HFFc6 (cell line): ENCODE data around the gene EFHC1. TPM values are rescaled to one million over a fixed set of nuclear protein-coding genes. Genes with fewer than 3 reads are reported as not detected.

Experiments used
- DNase-seq: peaks from one replicate; pipeline ENCODE4 v3.0.0-alpha.2; 2018
- H3K27ac Mint-ChIP-seq: 2 replicates; pipeline ENCODE4 v1.8.0; 2020; ENCODE audit warnings: mild to moderate bottlenecking, mixed read lengths
- H3K27me3 Mint-ChIP-seq: 2 replicates; pipeline ENCODE4 v1.8.0; 2021; ENCODE audit warnings: mild to moderate bottlenecking, moderate library complexity, mixed read lengths; ENCODE audit not compliant: insufficient read depth
- H3K36me3 Mint-ChIP-seq: 2 replicates; pipeline ENCODE4 v1.8.0; 2021; ENCODE audit warnings: low read depth, mixed read lengths
- H3K4me1 Mint-ChIP-seq: 2 replicates; pipeline ENCODE4 v1.8.0; 2020; ENCODE audit warnings: low read depth, mixed read lengths
- H3K4me3 Mint-ChIP-seq: 2 replicates; pipeline ENCODE4 v1.8.0; 2020; ENCODE audit warnings: mild to moderate bottlenecking, moderate library complexity, mixed read lengths
- H3K9me3 Mint-ChIP-seq: 2 replicates; pipeline ENCODE4 v1.8.0; 2020; ENCODE audit warnings: mild to moderate bottlenecking, mixed read lengths
- total RNA-seq, 6 experiments: library from RNA; stranded (reverse); fragmentation: NEBNext Ultra II Directional; extraction: Animal tissue kit (Norgen Biotek cat#: 25700); gene quantifications; 2 replicates in 1 of 6; 3 replicates in 5 of 6; pipeline ENCODE4 v1.2.3, GENCODE V29; 2021
- TF ChIP-seq, protein P1 (sequence below): fragments of 200-600 bp; sonication (generic); IDR thresholded peaks from 2 replicates; pipeline ENCODE4 v1.5.0; 2021; ENCODE audit warnings: antibody characterized with exemption, mild to moderate bottlenecking

The EFHC1 gene
- total RNA-seq, 6 experiments from 2014 or later: 10.0 to 17.3 (median 13.8) TPM

DNA sequence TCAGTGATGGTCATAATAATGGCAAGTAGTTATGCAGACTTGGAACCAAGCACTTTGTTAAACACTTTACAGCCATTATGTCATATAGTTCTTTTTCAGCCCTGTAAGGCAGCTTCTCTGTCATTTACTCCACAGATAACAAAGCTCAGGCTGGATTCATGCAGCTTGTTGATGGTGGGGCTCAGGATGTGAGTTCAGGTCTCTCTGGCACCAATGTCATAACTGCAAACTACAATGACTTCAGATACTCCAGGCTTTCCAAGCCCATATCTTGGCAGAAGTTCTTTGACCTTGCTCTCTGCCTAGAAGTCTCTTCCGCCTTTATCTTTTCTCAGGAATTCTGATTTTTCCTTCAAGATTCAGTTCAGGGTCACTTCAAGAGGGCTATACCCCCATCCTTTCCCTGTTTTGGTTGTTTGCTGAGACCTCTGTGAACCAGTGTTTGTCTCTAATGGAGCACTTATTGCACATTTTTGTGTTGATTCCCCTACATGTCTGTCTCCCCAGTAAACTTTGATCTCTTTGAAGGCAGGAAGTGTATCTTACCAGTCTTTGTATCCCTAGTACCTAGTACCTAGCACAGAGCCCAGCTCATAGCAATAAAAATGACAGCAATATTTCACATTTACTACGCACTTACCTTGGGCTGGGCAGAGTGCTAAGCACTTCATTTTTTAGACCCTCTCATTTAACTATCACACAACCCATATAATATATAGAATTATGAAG, 19.7 kb upstream of the EFHC1 start:
- TF ChIP-seq, protein P1, sequence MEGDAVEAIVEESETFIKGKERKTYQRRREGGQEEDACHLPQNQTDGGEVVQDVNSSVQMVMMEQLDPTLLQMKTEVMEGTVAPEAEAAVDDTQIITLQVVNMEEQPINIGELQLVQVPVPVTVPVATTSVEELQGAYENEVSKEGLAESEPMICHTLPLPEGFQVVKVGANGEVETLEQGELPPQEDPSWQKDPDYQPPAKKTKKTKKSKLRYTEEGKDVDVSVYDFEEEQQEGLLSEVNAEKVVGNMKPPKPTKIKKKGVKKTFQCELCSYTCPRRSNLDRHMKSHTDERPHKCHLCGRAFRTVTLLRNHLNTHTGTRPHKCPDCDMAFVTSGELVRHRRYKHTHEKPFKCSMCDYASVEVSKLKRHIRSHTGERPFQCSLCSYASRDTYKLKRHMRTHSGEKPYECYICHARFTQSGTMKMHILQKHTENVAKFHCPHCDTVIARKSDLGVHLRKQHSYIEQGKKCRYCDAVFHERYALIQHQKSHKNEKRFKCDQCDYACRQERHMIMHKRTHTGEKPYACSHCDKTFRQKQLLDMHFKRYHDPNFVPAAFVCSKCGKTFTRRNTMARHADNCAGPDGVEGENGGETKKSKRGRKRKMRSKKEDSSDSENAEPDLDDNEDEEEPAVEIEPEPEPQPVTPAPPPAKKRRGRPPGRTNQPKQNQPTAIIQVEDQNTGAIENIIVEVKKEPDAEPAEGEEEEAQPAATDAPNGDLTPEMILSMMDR: no peak
- Mint-ChIP-seq H3K27me3 (no peaks in the 10 kb centered on the region; the same call in 1 of the 2 replicates), H3K36me3 (no peaks in the 10 kb centered on the region), H3K4me1 (peaks cover 26% of the 10 kb centered on the region), H3K4me3 (no peak overlapping the region), H3K9me3 (no peaks in the 10 kb centered on the region), H3K27ac (0 out of 2 replicates have a peak overlapping the region, but pooled peaks have one; percentile 27)
- DNase-seq: no peak

DNA sequence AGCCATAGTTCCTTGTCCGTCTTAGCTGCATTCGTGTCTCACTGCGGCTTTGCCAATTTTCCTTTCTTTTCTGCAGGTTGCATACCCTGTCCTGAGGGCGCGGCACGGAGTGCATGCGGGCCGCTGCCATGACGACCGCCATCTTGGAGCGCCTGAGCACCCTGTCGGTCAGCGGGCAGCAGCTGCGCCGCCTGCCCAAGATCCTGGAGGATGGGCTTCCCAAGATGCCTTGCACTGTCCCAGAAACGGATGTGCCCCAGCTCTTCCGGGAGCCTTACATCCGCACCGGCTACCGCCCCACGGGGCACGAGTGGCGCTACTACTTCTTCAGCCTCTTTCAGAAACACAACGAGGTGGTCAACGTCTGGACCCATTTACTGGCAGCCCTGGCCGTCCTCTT, 17.1 kb upstream of the EFHC1 start:
- Mint-ChIP-seq H3K4me3 (no peak overlapping the region), H3K9me3 (no peaks in the 10 kb centered on the region), H3K4me1 (peaks cover 14% of the 10 kb centered on the region), H3K27me3 (no peaks in the 10 kb centered on the region; the same call in 1 of the 2 replicates), H3K36me3 (no peaks in the 10 kb centered on the region), H3K27ac (no peak overlapping the region)
- TF ChIP-seq, protein P1: no peak
- DNase-seq: no peak

DNA sequence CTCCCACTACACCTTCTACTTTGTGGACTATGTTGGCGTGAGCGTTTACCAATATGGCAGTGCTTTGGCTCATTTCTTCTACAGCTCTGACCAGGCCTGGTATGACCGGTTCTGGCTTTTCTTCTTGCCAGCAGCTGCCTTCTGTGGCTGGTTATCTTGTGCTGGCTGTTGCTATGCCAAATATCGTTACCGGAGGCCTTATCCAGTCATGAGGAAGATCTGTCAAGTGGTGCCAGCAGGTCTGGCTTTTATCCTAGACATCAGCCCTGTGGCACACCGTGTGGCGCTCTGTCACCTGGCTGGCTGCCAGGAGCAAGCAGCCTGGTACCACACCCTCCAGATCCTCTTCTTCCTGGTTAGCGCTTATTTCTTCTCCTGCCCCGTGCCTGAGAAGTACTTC, 16.5 kb upstream of the EFHC1 start:
- no peak overlapping the region for H3K27ac Mint-ChIP-seq
- H3K36me3 Mint-ChIP-seq: no peaks in the 10 kb centered on the region
- H3K9me3 Mint-ChIP-seq: no peaks in the 10 kb centered on the region
- peaks cover 14% of the 10 kb centered on the region for H3K4me1 Mint-ChIP-seq
- DNase-seq: no peak
- H3K27me3 Mint-ChIP-seq: no peaks in the 10 kb centered on the region; the same call in 1 of the 2 replicates
- TF ChIP-seq, protein P1: no peak
- H3K4me3 Mint-ChIP-seq: no peak overlapping the region

DNA sequence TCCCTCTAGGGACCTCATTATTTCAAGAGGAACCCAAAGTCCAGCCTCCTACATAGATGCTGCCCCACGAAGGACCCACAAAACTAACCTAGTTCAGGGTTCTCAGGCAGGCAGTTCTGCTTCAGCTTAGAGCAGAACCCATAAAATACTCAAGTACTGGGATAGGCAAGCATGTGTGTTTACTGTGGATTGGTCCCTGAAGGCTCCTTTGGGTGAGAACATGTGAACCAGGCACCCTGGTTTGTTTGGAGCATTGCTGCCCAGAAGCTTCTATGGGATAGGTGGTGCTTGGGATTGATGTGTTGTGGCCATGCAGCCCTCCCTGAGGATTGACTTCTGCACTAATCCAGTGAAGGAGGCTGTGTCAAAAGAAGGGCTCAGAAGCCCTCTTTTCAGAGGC, 14.9 kb upstream of the EFHC1 start:
- peaks cover 12% of the 10 kb centered on the region for H3K4me1 Mint-ChIP-seq

DNA sequence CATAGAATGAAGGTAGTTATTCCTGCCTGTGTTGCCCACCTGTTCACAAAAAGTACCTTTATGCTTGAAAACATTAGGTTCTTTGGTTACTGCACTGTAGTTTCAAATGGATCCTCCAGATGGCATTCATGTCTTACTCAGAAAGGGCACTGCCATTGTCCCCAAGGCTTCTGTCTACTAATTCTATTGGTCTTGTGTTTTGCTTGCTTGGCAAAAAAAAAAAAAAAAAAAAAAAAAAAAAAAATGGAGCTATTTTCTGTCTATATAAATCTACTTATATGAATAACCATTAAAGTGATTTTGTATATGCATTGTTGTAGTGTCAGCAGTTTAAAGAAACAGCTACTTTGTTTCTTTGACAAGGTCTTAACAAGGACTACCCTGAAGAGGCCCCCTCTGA, 12.7 kb upstream of the EFHC1 start:
- H3K36me3 Mint-ChIP-seq: no peaks in the 10 kb centered on the region
- H3K27me3 Mint-ChIP-seq: no peaks in the 10 kb centered on the region
- no peak overlapping the region for H3K4me3 Mint-ChIP-seq
- no peak overlapping the region for H3K27ac Mint-ChIP-seq
- TF ChIP-seq, protein P1: peak; percentile 78
- peaks cover 34% of the 10 kb centered on the region for H3K4me1 Mint-ChIP-seq
- DNase-seq: peak; percentile 68
- H3K9me3 Mint-ChIP-seq: no peaks in the 10 kb centered on the region

More for the DNA sequence above, 14.9 kb upstream of the EFHC1 start:
- Mint-ChIP-seq H3K9me3 (no peaks in the 10 kb centered on the region), H3K36me3 (no peaks in the 10 kb centered on the region), H3K4me3 (no peak overlapping the region), H3K27me3 (no peaks in the 10 kb centered on the region), H3K27ac (no peak overlapping the region)
- no peak for DNase-seq
- TF ChIP-seq, protein P1: no peak
